Measurements from ENCODE around the gene COL9A1. TPM values are rescaled to one million over a fixed set of nuclear protein-coding genes. Genes with fewer than 3 reads are reported as not detected.

Gene COL9A1
- total RNA-seq, 1 donor from 2014 or later: not detected

- H3K27me3 Mint-ChIP-seq (ENCODE audit: low read depth): no peaks in the 10 kb centered on the region
Measured at GRCh38 chr6:70252604-70253003, 50.3 kb downstream of the COL9A1 start.

GRCh38 chr6:70246118-70246517 lies 56.8 kb downstream of the COL9A1 start:
- H3K4me3 Mint-ChIP-seq (ENCODE audit: low read depth): no peak overlapping the region
- intact Hi-C loops (cut with micrococcal nuclease): no loop called here

More at GRCh38 chr6:70252604-70253003, 50.3 kb downstream of the COL9A1 start:
- no peak for DNase-seq (ENCODE audit: low spot score)
- intact Hi-C loops (cut with micrococcal nuclease): no loop called here
- Mint-ChIP-seq H3K9me3 (no peaks in the 10 kb centered on the region), H3K4me3 (ENCODE audit: low read depth) (no peak overlapping the region), H3K4me1 (ENCODE audit: low read depth) (no peaks in the 10 kb centered on the region), H3K27ac (no peak overlapping the region), H3K36me3 (ENCODE audit: low read depth) (no peaks in the 10 kb centered on the region)

GRCh38 chr6:70241991-70242420 lies 60.9 kb downstream of the COL9A1 start:
- Mint-ChIP-seq H3K27ac (no peak overlapping the region), H3K27me3 (ENCODE audit: low read depth) (peaks cover 1% of the 10 kb centered on the region), H3K4me1 (ENCODE audit: low read depth) (no peaks in the 10 kb centered on the region), H3K36me3 (ENCODE audit: low read depth) (no peaks in the 10 kb centered on the region), H3K4me3 (ENCODE audit: low read depth) (no peak overlapping the region), H3K9me3 (no peaks in the 10 kb centered on the region)
- DNase-seq (ENCODE audit: low spot score): no peak
- intact Hi-C loops (cut with micrococcal nuclease): no loop called here

More at GRCh38 chr6:70246118-70246517, 56.8 kb downstream of the COL9A1 start:
- Mint-ChIP-seq H3K27me3 (ENCODE audit: low read depth) (no peaks in the 10 kb centered on the region), H3K9me3 (no peaks in the 10 kb centered on the region), H3K4me1 (ENCODE audit: low read depth) (no peaks in the 10 kb centered on the region), H3K36me3 (ENCODE audit: low read depth) (no peaks in the 10 kb centered on the region), H3K27ac (no peak overlapping the region)
- DNase-seq (ENCODE audit: low spot score): no peak

GRCh38 chr6:70241031-70241430 lies 61.9 kb downstream of the COL9A1 start:
- H3K4me1 Mint-ChIP-seq (ENCODE audit: low read depth): no peaks in the 10 kb centered on the region
- no peaks in the 10 kb centered on the region for H3K36me3 Mint-ChIP-seq (ENCODE audit: low read depth)
- H3K27ac Mint-ChIP-seq: no peak overlapping the region
- intact Hi-C loops (cut with micrococcal nuclease): no loop called here
- H3K27me3 Mint-ChIP-seq (ENCODE audit: low read depth): peaks cover 1% of the 10 kb centered on the region
- no peak for DNase-seq (ENCODE audit: low spot score)
- no peaks in the 10 kb centered on the region for H3K9me3 Mint-ChIP-seq
- H3K4me3 Mint-ChIP-seq (ENCODE audit: low read depth): no peak overlapping the region

GRCh38 chr6:70236343-70236742 lies 66.5 kb downstream of the COL9A1 start:
- intact Hi-C loops (cut with micrococcal nuclease): no loop called here
- Mint-ChIP-seq H3K4me1 (ENCODE audit: low read depth) (no peaks in the 10 kb centered on the region), H3K36me3 (ENCODE audit: low read depth) (no peaks in the 10 kb centered on the region), H3K27ac (no peak overlapping the region), H3K27me3 (ENCODE audit: low read depth) (peaks cover 4% of the 10 kb centered on the region), H3K4me3 (ENCODE audit: low read depth) (no peak overlapping the region), H3K9me3 (no peaks in the 10 kb centered on the region)
- no peak for DNase-seq (ENCODE audit: low spot score)

- H3K9me3 Mint-ChIP-seq: no peaks in the 10 kb centered on the region
- no peak overlapping the region for H3K4me3 Mint-ChIP-seq (ENCODE audit: low read depth)
- DNase-seq (ENCODE audit: low spot score): no peak
- no peak overlapping the region for H3K27ac Mint-ChIP-seq
- no peaks in the 10 kb centered on the region for H3K4me1 Mint-ChIP-seq (ENCODE audit: low read depth)
- peaks cover 4% of the 10 kb centered on the region for H3K27me3 Mint-ChIP-seq (ENCODE audit: low read depth)
- intact Hi-C loops (cut with micrococcal nuclease): no loop called here
- H3K36me3 Mint-ChIP-seq (ENCODE audit: low read depth): no peaks in the 10 kb centered on the region
Measured at GRCh38 chr6:70234561-70235236, 68.2 kb downstream of the COL9A1 start.

GRCh38 chr6:70231311-70231710 lies 71.6 kb downstream of the COL9A1 start:
- DNase-seq (ENCODE audit: low spot score): no peak
- H3K27me3 Mint-ChIP-seq (ENCODE audit: low read depth): peaks cover 3% of the 10 kb centered on the region
- no peak overlapping the region for H3K27ac Mint-ChIP-seq
- no peaks in the 10 kb centered on the region for H3K9me3 Mint-ChIP-seq
- intact Hi-C loops (cut with micrococcal nuclease): no loop called here
- no peaks in the 10 kb centered on the region for H3K4me1 Mint-ChIP-seq (ENCODE audit: low read depth)
- no peak overlapping the region for H3K4me3 Mint-ChIP-seq (ENCODE audit: low read depth)
- H3K36me3 Mint-ChIP-seq (ENCODE audit: low read depth): no peaks in the 10 kb centered on the region

- Mint-ChIP-seq H3K9me3 (no peaks in the 10 kb centered on the region), H3K4me3 (ENCODE audit: low read depth) (no peak overlapping the region), H3K36me3 (ENCODE audit: low read depth) (no peaks in the 10 kb centered on the region), H3K27ac (no peak overlapping the region), H3K4me1 (ENCODE audit: low read depth) (no peaks in the 10 kb centered on the region), H3K27me3 (ENCODE audit: low read depth) (peaks cover 3% of the 10 kb centered on the region)
- no peak for DNase-seq (ENCODE audit: low spot score)
- intact Hi-C loops (cut with micrococcal nuclease): no loop called here
Measured at GRCh38 chr6:70225055-70225454, 77.8 kb downstream of the COL9A1 start.

- H3K27me3 Mint-ChIP-seq (ENCODE audit: low read depth): peaks cover 3% of the 10 kb centered on the region
- H3K9me3 Mint-ChIP-seq: no peaks in the 10 kb centered on the region
- H3K4me3 Mint-ChIP-seq (ENCODE audit: low read depth): no peak overlapping the region
- DNase-seq (ENCODE audit: low spot score): no peak
- intact Hi-C loops (cut with micrococcal nuclease): no loop called here
- H3K36me3 Mint-ChIP-seq (ENCODE audit: low read depth): no peaks in the 10 kb centered on the region
- H3K4me1 Mint-ChIP-seq (ENCODE audit: low read depth): no peaks in the 10 kb centered on the region
- H3K27ac Mint-ChIP-seq: no peak overlapping the region
Measured at GRCh38 chr6:70222439-70222749, 80.5 kb downstream of the COL9A1 start.

GRCh38 chr6:70221715-70222438 lies 81.0 kb downstream of the COL9A1 start:
- Mint-ChIP-seq H3K9me3 (no peaks in the 10 kb centered on the region), H3K4me3 (ENCODE audit: low read depth) (no peak overlapping the region), H3K27me3 (ENCODE audit: low read depth) (peaks cover 3% of the 10 kb centered on the region), H3K27ac (no peak overlapping the region), H3K4me1 (ENCODE audit: low read depth) (no peaks in the 10 kb centered on the region), H3K36me3 (ENCODE audit: low read depth) (no peaks in the 10 kb centered on the region)
- intact Hi-C loops (cut with micrococcal nuclease): loop anchor here (2.0 kb wide), 1 partner anchor 147 kb away; no protein-coding TSS in a partner anchor
- no peak for DNase-seq (ENCODE audit: low spot score)

GRCh38 chr6:70221025-70221714 lies 81.7 kb downstream of the COL9A1 start:
- no peak for DNase-seq (ENCODE audit: low spot score)

GRCh38 chr6:70219943-70220613 lies 82.8 kb downstream of the COL9A1 start:
- DNase-seq (ENCODE audit: low spot score): no peak
- intact Hi-C loops (cut with micrococcal nuclease): loop anchor here (2.0 kb wide), 1 partner anchor 149 kb away; no protein-coding TSS in a partner anchor
- no peaks in the 10 kb centered on the region for H3K9me3 Mint-ChIP-seq
- H3K36me3 Mint-ChIP-seq (ENCODE audit: low read depth): no peaks in the 10 kb centered on the region
- no peaks in the 10 kb centered on the region for H3K4me1 Mint-ChIP-seq (ENCODE audit: low read depth)
- H3K27me3 Mint-ChIP-seq (ENCODE audit: low read depth): no peaks in the 10 kb centered on the region
- no peak overlapping the region for H3K27ac Mint-ChIP-seq
- no peak overlapping the region for H3K4me3 Mint-ChIP-seq (ENCODE audit: low read depth)

More at GRCh38 chr6:70221025-70221714, 81.7 kb downstream of the COL9A1 start:
- H3K36me3 Mint-ChIP-seq (ENCODE audit: low read depth): no peaks in the 10 kb centered on the region
- peaks cover 3% of the 10 kb centered on the region for H3K27me3 Mint-ChIP-seq (ENCODE audit: low read depth)
- no peaks in the 10 kb centered on the region for H3K9me3 Mint-ChIP-seq
- intact Hi-C loops (cut with micrococcal nuclease): loop anchor here (2.0 kb wide), 1 partner anchor 148 kb away; no protein-coding TSS in a partner anchor
- H3K4me3 Mint-ChIP-seq (ENCODE audit: low read depth): no peak overlapping the region
- H3K4me1 Mint-ChIP-seq (ENCODE audit: low read depth): no peaks in the 10 kb centered on the region
- no peak overlapping the region for H3K27ac Mint-ChIP-seq

Measured in activated T-helper 2 cell treated with anti-CD3 and anti-CD28 coated beads, Interferon-gamma antibody, Interleukin-2, Interleukin-4, amounts not matched to agents 10 μg/mL and 5 μg/mL and 100 μg/mL, durations not matched to agents 14 hours and 24 hours and 36 hours (primary cell).